Measurements from ENCODE around the gene LGR6. TPM values are rescaled to one million over a fixed set of nuclear protein-coding genes. Genes with fewer than 3 reads are reported as not detected.

LGR6 gene
- total RNA-seq (2013) = not detected
- polyA plus RNA-seq (not detected), polyA minus RNA-seq (0.32 TPM in 1 of 2 replicates, not detected in the other), total RNA-seq (0 to 1.4 (median 0.12) reads per million in 11 experiments)

- H4K20me1 ChIP-seq (ENCODE audit: insufficient read depth, low read length) = no peaks in the 10 kb centered on the region
- intact Hi-C loops (cut with micrococcal nuclease) = loop anchor here in 1 of 2 donors (2.0 to 5.0 kb wide), 2 partner anchors 124 to 525 kb away; no protein-coding TSS in a partner anchor
- H3K27ac ChIP-seq (ENCODE audit: low read depth in 1 of 2, low read length in 2 of 2) = no peak within 1 kb of the TSS
- H3K4me2 ChIP-seq (replicated peaks; ENCODE audit: extremely low read depth, low read length, poor library complexity, severe bottlenecking) = no peak within 1 kb of the TSS
- no peak within 1 kb of the TSS for H3K27ac Mint-ChIP-seq
- H3K9me3 Mint-ChIP-seq = peaks cover 0 to 7% (median 0%) of the 10 kb centered on the region in 7 donors
- TF ChIP-seq CTCF (IDR thresholded peaks at IDR 0.05) = no peak
- no peak within 1 kb of the TSS for H3K9ac ChIP-seq (ENCODE audit: insufficient read depth, low read length, poor library complexity, severe bottlenecking)
- no peaks in the 10 kb centered on the region for H3K79me2 ChIP-seq (ENCODE audit: insufficient read depth, low read length)
- H3K4me1 Mint-ChIP-seq = peaks cover 2% of the 10 kb centered on the region
- peaks cover 45 to 58% (median 49%) of the 10 kb centered on the region in 3 donors for H3K27me3 Mint-ChIP-seq (ENCODE audit: low read depth in 3 of 3)
- peaks cover 18 to 35% of the 10 kb centered on the region in 2 donors for H3K27me3 ChIP-seq (ENCODE audit: control insufficient read depth in 2 of 2, insufficient read depth in 2 of 2, low read length in 2 of 2)
- 5% methylated on average over 56 of the region's 61 CpGs for WGBS (ENCODE audit: insufficient coverage)
- no peak within 1 kb of the TSS for H2AFZ ChIP-seq (ENCODE audit: insufficient read depth, low read depth, low read length, poor library complexity, severe bottlenecking)
- no peaks in the 10 kb centered on the region for H3K9me3 ChIP-seq (replicated peaks in 1 of 2; ENCODE audit: control insufficient read depth in 1 of 2, insufficient read depth in 1 of 2, low read length in 2 of 2)
- H3K4me3 ChIP-seq (replicated peaks in 1 of 3; ENCODE audit: low read depth in 2 of 3, low read length in 3 of 3) = no peak within 1 kb of the TSS
- no peak for DNase-seq
- H3K36me3 Mint-ChIP-seq = peaks cover 0 to 1% of the 10 kb centered on the region in 2 donors
- no peaks in the 10 kb centered on the region for H3K4me1 ChIP-seq (ENCODE audit: control insufficient read depth in 1 of 2, insufficient read depth in 2 of 2, low read length in 2 of 2)
- H3K36me3 ChIP-seq (replicated peaks in 1 of 2; ENCODE audit: control insufficient read depth in 1 of 2, insufficient read depth in 2 of 2, low read length in 2 of 2) = no peaks in the 10 kb centered on the region
- H3K4me3 Mint-ChIP-seq = peak within 1 kb of the TSS in 1 of 2 donors; percentile 65
These were observed at the start of gene LGR6 for GRCh38 chr1:202193614-202194327. LGR6 (plus strand) TSS chr1:202193799; CDS start chr1:202193990, 191 bp downstream.

GRCh38 chr1:202144402-202145067 lies 49.1 kb upstream of the LGR6 start, which contains the start of gene ARL8A:
ARL8A (minus strand) TSS chr1:202144737; CDS start chr1:202144572, 165 bp downstream.
- under 1% methylated on average over 74 of the region's 82 CpGs for WGBS (ENCODE audit: insufficient coverage)
- peaks cover 14 to 37% of the 10 kb centered on the region in 2 donors for H3K36me3 ChIP-seq (replicated peaks in 1 of 2; ENCODE audit: control insufficient read depth in 1 of 2, insufficient read depth in 2 of 2, low read length in 2 of 2)
- Mint-ChIP-seq H3K27me3 (ENCODE audit: low read depth in 3 of 3) (peaks cover 0 to 8% (median 0%) of the 10 kb centered on the region in 3 donors), H3K4me1 (peaks cover 38% of the 10 kb centered on the region), H3K36me3 (peaks cover 20 to 53% of the 10 kb centered on the region in 2 donors), H3K4me3 (peak within 1 kb of the TSS; percentile 98 to 99), H3K27ac (peak within 1 kb of the TSS; percentile 97 to 99 (median 98)), H3K9me3 (no peaks in the 10 kb centered on the region)
- TF ChIP-seq CTCF (IDR thresholded peaks at IDR 0.05) = no peak
- intact Hi-C loops (cut with micrococcal nuclease) = loop anchor here in 1 of 2 donors (10.0 kb wide), 1 partner anchor 260 kb away; the partner anchor contains the start of gene SHISA4
- no peaks in the 10 kb centered on the region for H3K27me3 ChIP-seq (ENCODE audit: control insufficient read depth in 2 of 2, insufficient read depth in 2 of 2, low read length in 2 of 2)
- H3K4me1 ChIP-seq (ENCODE audit: control insufficient read depth in 1 of 2, insufficient read depth in 2 of 2, low read length in 2 of 2) = peaks cover 27 to 36% of the 10 kb centered on the region in 2 donors
- H3K79me2 ChIP-seq (ENCODE audit: insufficient read depth, low read length) = peaks cover 56% of the 10 kb centered on the region
- H3K4me2 ChIP-seq (replicated peaks; ENCODE audit: extremely low read depth, low read length, poor library complexity, severe bottlenecking) = peak within 1 kb of the TSS; percentile 95
- peak within 1 kb of the TSS; percentile 91 to 92 for H3K27ac ChIP-seq (ENCODE audit: low read depth in 1 of 2, low read length in 2 of 2)
- H4K20me1 ChIP-seq (ENCODE audit: insufficient read depth, low read length) = peaks cover 41% of the 10 kb centered on the region
- peak within 1 kb of the TSS; percentile 92 for H2AFZ ChIP-seq (ENCODE audit: insufficient read depth, low read depth, low read length, poor library complexity, severe bottlenecking)
- peak in 2 of 3 donors; percentile 29 to 50 for DNase-seq
- H3K4me3 ChIP-seq (replicated peaks in 1 of 3; ENCODE audit: low read depth in 2 of 3, low read length in 3 of 3) = peak within 1 kb of the TSS; percentile 73 to 95 (median 76)
- H3K9ac ChIP-seq (ENCODE audit: insufficient read depth, low read length, poor library complexity, severe bottlenecking) = peak within 1 kb of the TSS; percentile 88
- no peaks in the 10 kb centered on the region for H3K9me3 ChIP-seq (replicated peaks in 1 of 2; ENCODE audit: control insufficient read depth in 1 of 2, insufficient read depth in 1 of 2, low read length in 2 of 2)
